Esophagus muscularis mucosa (tissue), 4 donors: ENCODE measurements around the gene PPP2R5C.

Experiments
- EP300 ChIP-seq: sonication (generic); formaldehyde crosslinking; IDR thresholded peaks from one replicate; pipeline ENCODE4 v1.6.1; 2017; ENCODE audit warnings: antibody characterized with exemption
- POLR2A ChIP-seq: fragments of 450-650 bp; IDR thresholded peaks from one replicate; pipeline ENCODE4 v1.6.1; 2017; ENCODE audit warnings: antibody characterized with exemption, moderate library complexity, mild to moderate bottlenecking, low read depth
- POLR2AphosphoS5 ChIP-seq, 2 donors: sonication (generic); formaldehyde crosslinking; IDR thresholded peaks; one replicate each; pipeline ENCODE4 v1.6.1; 2017; ENCODE audit warnings: antibody characterized with exemption in 2 of 2
- TF ChIP-seq, protein P1 (sequence below), 3 experiments: fragments of 200-600 bp in 2 of 3; fragments of 450-650 bp in 1 of 3; sonication (generic) in 2 of 3; IDR thresholded peaks; one replicate each; pipeline ENCODE4 v1.5.1; 2017 to 2019; ENCODE audit warnings: antibody characterized with exemption in 3 of 3, mild to moderate bottlenecking in 2 of 3, moderate library complexity in 1 of 3

DNA sequence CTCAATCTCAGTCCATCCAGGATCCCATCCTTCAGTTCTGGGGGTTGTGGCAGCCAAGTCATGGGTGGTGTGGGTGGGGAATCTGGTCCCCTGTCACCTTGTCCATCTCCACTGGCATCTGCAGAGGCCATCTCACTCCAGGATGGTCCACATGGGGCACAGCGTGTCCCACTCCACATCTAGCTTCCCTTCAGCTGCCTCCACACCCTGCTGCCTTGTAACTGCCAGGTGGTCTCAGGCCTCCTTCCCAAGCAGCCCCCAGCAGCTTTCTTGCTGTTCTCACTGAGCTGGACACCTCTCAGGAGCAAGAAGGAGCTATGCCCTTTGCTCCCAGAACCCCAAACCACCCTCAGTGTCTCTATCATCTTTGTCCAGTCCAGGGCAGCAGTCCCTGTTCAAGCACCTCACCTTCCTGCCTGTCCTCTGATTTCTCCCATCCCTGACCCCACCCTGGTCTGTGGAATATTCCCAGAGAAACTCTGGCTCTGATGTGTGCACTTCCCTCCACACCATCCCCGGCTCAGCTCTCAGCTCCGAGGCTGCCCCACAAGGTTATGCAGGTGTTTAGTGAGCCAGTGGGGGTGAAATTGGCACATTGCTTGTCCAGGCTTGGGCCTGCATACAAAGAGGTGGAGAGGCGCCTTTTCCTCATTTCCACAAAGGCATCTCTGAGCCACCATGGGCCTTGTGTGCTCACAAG, 189.2 kb downstream of the PPP2R5C start:
- TF ChIP-seq, protein P1, sequence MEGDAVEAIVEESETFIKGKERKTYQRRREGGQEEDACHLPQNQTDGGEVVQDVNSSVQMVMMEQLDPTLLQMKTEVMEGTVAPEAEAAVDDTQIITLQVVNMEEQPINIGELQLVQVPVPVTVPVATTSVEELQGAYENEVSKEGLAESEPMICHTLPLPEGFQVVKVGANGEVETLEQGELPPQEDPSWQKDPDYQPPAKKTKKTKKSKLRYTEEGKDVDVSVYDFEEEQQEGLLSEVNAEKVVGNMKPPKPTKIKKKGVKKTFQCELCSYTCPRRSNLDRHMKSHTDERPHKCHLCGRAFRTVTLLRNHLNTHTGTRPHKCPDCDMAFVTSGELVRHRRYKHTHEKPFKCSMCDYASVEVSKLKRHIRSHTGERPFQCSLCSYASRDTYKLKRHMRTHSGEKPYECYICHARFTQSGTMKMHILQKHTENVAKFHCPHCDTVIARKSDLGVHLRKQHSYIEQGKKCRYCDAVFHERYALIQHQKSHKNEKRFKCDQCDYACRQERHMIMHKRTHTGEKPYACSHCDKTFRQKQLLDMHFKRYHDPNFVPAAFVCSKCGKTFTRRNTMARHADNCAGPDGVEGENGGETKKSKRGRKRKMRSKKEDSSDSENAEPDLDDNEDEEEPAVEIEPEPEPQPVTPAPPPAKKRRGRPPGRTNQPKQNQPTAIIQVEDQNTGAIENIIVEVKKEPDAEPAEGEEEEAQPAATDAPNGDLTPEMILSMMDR (IDR thresholded peaks at IDR 0.05): no peak
- TF ChIP-seq POLR2A (no peak), POLR2AphosphoS5 (IDR thresholded peaks at IDR 0.05) (no peak), EP300 (no peak)
